Neural crest cell (in vitro differentiated cells): ENCODE measurements around the gene LONP2. TPM values are rescaled to one million over a fixed set of nuclear protein-coding genes. Genes with fewer than 3 reads are reported as not detected.

Experiments used
- DNase-seq: peaks from one replicate; pipeline ENCODE4 v3.0.0; 2021; ENCODE audit warnings: low read depth, mixed read lengths, low spot score
- H3K27ac Mint-ChIP-seq: one replicate; pipeline ENCODE4 v1.8.0; 2021; ENCODE audit warnings: mild to moderate bottlenecking, mixed read lengths; ENCODE audit not compliant: unreplicated experiment
- H3K27me3 Mint-ChIP-seq: 2 replicates; pipeline ENCODE4 v1.8.0; 2021; ENCODE audit warnings: low read depth, mild to moderate bottlenecking, mixed read lengths
- H3K36me3 Mint-ChIP-seq: 2 replicates; pipeline ENCODE4 v1.8.0; 2021; ENCODE audit warnings: low read depth, mild to moderate bottlenecking, mixed read lengths
- H3K4me1 Mint-ChIP-seq: 2 replicates; pipeline ENCODE4 v1.8.0; 2021; ENCODE audit warnings: mixed read lengths
- H3K4me3 Mint-ChIP-seq: one replicate; pipeline ENCODE4 v1.8.0; 2021; ENCODE audit warnings: mild to moderate bottlenecking, mixed read lengths
- H3K9me3 Mint-ChIP-seq: 2 replicates; pipeline ENCODE4 v1.8.0; 2021; ENCODE audit warnings: mixed read lengths
- CTCF ChIP-seq: fragments of 200-600 bp; sonication (generic); conservative IDR thresholded peaks from 2 replicates; pipeline ENCODE4 v1.5.0; 2021; ENCODE audit warnings: antibody characterized with exemption, mild to moderate bottlenecking
- total RNA-seq: library from RNA; stranded (reverse); gene quantifications from 2 replicates; pipeline ENCODE4 v1.2.1, GENCODE V29; 2021

LONP2 gene
- total RNA-seq, 1 donor from 2014 or later: 42.4 TPM

- H3K36me3 Mint-ChIP-seq: peaks cover 18% of the 10 kb centered on the region
- H3K9me3 Mint-ChIP-seq: peaks cover 3% of the 10 kb centered on the region
- no peak for DNase-seq
- TF ChIP-seq CTCF: no peak
- peaks cover 20% of the 10 kb centered on the region for H3K4me1 Mint-ChIP-seq
- no peak overlapping the region for H3K4me3 Mint-ChIP-seq
- peaks cover 2% of the 10 kb centered on the region for H3K27me3 Mint-ChIP-seq
- no peak overlapping the region for H3K27ac Mint-ChIP-seq
These were observed 114.3 kb downstream of the LONP2 start for GRCh38 chr16:48358419-48358818.

DNA sequence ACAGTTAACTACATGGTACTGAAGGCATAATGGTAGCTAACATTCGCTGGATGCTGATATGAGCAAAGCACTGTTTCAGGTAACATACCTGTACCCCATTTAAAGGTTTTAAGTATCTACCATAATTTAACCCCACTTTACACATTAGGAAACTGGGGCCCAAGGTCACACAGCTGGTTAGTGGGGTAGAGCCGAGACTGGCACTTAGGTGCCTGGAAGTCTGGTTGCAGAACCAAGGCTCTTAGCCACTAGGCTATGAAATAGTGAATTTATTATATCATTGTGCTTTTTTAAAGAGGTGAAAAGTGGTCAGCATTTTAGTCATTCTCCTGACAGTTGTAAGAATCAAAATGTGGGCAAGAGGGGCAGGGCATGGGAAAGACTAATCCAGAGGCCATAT, 115.9 kb downstream of the LONP2 start:
- TF ChIP-seq CTCF: no peak
- Mint-ChIP-seq H3K4me3 (no peak overlapping the region), H3K27ac (no peak overlapping the region), H3K27me3 (no peaks in the 10 kb centered on the region), H3K9me3 (no peaks in the 10 kb centered on the region), H3K36me3 (peaks cover 7% of the 10 kb centered on the region), H3K4me1 (peaks cover 22% of the 10 kb centered on the region)
- DNase-seq: no peak

GRCh38 chr16:48361012-48361411, 116.9 kb downstream of the LONP2 start:
- no peak for DNase-seq
- H3K27me3 Mint-ChIP-seq: no peaks in the 10 kb centered on the region
- H3K9me3 Mint-ChIP-seq: no peaks in the 10 kb centered on the region
- H3K36me3 Mint-ChIP-seq: peaks cover 2% of the 10 kb centered on the region
- TF ChIP-seq CTCF: no peak
- H3K27ac Mint-ChIP-seq: no peak overlapping the region
- peaks cover 30% of the 10 kb centered on the region for H3K4me1 Mint-ChIP-seq
- no peak overlapping the region for H3K4me3 Mint-ChIP-seq

DNA sequence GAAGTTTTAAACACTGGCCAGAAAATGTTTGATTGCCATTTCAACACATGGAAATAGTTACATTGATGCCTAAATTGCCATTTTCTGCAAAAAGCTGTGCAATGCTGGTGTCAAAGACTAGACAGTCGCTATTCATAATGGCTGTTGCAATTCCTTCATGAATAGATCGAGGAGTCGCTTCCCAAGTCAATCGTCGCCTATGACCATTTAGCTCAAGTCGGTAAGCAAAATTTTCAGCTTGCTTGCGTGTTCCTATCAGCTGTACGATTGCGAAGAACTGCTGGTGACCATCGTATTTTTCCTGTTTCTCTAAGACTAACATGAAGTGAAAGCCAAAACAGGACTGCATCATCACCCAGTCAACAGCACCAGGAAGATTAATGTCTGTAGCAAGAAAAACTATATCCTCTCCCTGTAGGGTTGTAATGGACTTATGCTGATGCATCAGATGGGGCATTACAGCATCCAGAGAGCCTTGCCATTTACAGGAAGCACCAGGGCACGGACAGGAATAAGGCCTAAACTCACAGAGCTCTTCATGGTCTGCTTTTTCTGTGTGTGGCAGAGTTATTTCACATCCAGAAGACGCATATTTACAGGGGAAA, 117.5 kb downstream of the LONP2 start:
- Mint-ChIP-seq H3K36me3 (peaks cover 2% of the 10 kb centered on the region), H3K27ac (no peak overlapping the region), H3K27me3 (no peaks in the 10 kb centered on the region), H3K4me1 (peaks cover 37% of the 10 kb centered on the region), H3K9me3 (no peaks in the 10 kb centered on the region), H3K4me3 (no peak overlapping the region)
- no peak for DNase-seq
- TF ChIP-seq CTCF: no peak

DNA sequence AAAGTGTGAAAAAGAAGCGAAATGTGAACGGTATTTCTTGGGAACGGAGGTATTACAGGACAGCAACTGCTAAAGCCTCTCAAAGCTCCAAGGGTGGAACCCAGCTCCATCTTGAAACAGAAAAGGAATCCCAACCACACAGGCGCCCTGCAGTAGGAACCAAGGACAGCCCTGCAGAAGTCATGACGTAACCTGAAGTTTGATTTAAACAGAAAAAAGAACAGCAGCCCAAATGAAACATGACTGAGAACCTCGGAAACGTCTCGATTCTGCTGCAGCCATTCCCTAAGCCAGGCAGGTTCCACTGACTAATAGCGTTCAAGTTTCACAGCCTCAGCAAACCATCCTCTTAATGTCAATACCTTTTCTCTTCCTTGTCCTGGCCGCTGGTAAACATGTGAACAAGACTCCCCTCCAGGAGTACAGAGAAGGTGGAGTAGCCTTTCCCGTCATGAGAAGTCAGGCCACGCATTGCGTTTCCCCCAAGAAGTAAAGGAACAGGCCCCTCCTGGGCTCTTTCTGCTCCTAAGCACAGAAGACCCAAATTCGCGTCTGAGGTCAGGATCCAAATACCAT, 121.0 kb downstream of the LONP2 start:
- H3K4me1 Mint-ChIP-seq: peaks cover 50% of the 10 kb centered on the region
- H3K9me3 Mint-ChIP-seq: no peaks in the 10 kb centered on the region
- no peaks in the 10 kb centered on the region for H3K36me3 Mint-ChIP-seq
- no peak for DNase-seq
- TF ChIP-seq CTCF: no peak
- peak overlapping the region; percentile 83 for H3K4me3 Mint-ChIP-seq
- no peaks in the 10 kb centered on the region for H3K27me3 Mint-ChIP-seq
- H3K27ac Mint-ChIP-seq: no peak overlapping the region
